Tibial nerve (tissue), 4 donors: ENCODE data around the gene PDZRN3. TPM values are rescaled to one million over a fixed set of nuclear protein-coding genes. Genes with fewer than 3 reads are reported as not detected.
"Not testable (repeated sequence)": the region's sequence is repeated elsewhere in the genome, so short reads cannot be mapped to it uniquely, and the experiment has no call there.

ENCODE experiments used
- DNase-seq, 2 donors: peaks; one replicate each; pipeline ENCODE4 v3.0.0-alpha.2; 2019; ENCODE audit warnings: low spot score in 2 of 2
- H3K27ac ChIP-seq, 4 donors: fragments of 200-600 bp; sonication (generic) in 3 of 4; one replicate each; pipeline ENCODE4 v1.5.1; 2017 to 2019; ENCODE audit warnings: mild to moderate bottlenecking in 1 of 4
- H3K27me3 ChIP-seq, 2 donors: fragments of 200-600 bp; sonication (generic) in 1 of 2; one replicate each; pipeline versions ENCODE4 v1.5.1 to v1.6.0; 2017 to 2019
- H3K36me3 ChIP-seq, 3 donors: fragments of 200-600 bp; sonication (generic); one replicate each; pipeline ENCODE4 v1.5.1; 2018 to 2019
- H3K4me1 ChIP-seq, 4 donors: fragments of 200-600 bp; sonication (generic) in 3 of 4; one replicate each; pipeline ENCODE4 v1.5.1; 2017 to 2019
- H3K4me3 ChIP-seq, 4 donors: fragments of 200-600 bp; sonication (generic) in 3 of 4; one replicate each; pipeline ENCODE4 v1.5.1; 2017 to 2019; ENCODE audit warnings: mild to moderate bottlenecking in 1 of 4, moderate library complexity in 1 of 4
- H3K9me3 ChIP-seq, 4 donors: fragments of 200-600 bp; sonication (generic) in 3 of 4; one replicate each; pipeline ENCODE4 v1.5.1; 2017 to 2019
- CTCF ChIP-seq, 5 experiments: fragments of 200-600 bp in 3 of 5; fragments of 450-650 bp in 2 of 5; sonication (generic) in 3 of 5; IDR thresholded peaks; one replicate each; pipeline ENCODE4 v1.5.1; 2016 to 2019; ENCODE audit warnings: antibody characterized with exemption in 5 of 5, mild to moderate bottlenecking in 3 of 5, moderate library complexity in 2 of 5
- EP300 ChIP-seq, 2 donors: sonication (generic); formaldehyde crosslinking; IDR thresholded peaks; one replicate each; pipeline ENCODE4 v1.6.1; 2017; ENCODE audit warnings: antibody characterized with exemption in 2 of 2, mild to moderate bottlenecking in 1 of 2
- POLR2A ChIP-seq, 2 donors: fragments of 450-650 bp; IDR thresholded peaks; one replicate each; pipeline ENCODE4 v1.6.1; 2017; ENCODE audit warnings: antibody characterized with exemption in 2 of 2, mild to moderate bottlenecking in 2 of 2, moderate library complexity in 2 of 2
- WGBS, 2 donors: methylation state at CpG; one replicate each; pipeline ENCODE4 v1.1.5; 2018; 5-methylcytosine and 5-hydroxymethylcytosine counted together
- total RNA-seq, 4 donors: library from RNA; depleted of rRNA; stranded (reverse); fragments of >200 nt; gene quantifications; one replicate each; pipeline ENCODE4 v1.1.0, GENCODE V29; 2016

The PDZRN3 gene
- total RNA-seq, 4 donors from 2014 or later, result 48.3 to 87.2 (median 64.3) TPM

GRCh38 chr3:73572368-73572767 is 52.4 kb downstream of the PDZRN3 start:
- H3K4me1 ChIP-seq, result peaks cover 0 to 5% (median 0%) of the 10 kb centered on the region in 4 donors
- H3K27me3 ChIP-seq, result no peaks in the 10 kb centered on the region
- WGBS, 2 donors, result 84 to 90% methylated on average over 3 of the region's 3 CpGs
- no peaks in the 10 kb centered on the region for H3K36me3 ChIP-seq
- H3K27ac ChIP-seq, result no peak overlapping the region
- no peak for TF ChIP-seq EP300 (IDR thresholded peaks at IDR 0.05)
- TF ChIP-seq POLR2A (IDR thresholded peaks at IDR 0.05), result no peak
- no peak for TF ChIP-seq CTCF (IDR thresholded peaks at IDR 0.05)
- DNase-seq, result no peak
- H3K9me3 ChIP-seq, result no peaks in the 10 kb centered on the region
- H3K4me3 ChIP-seq, result no peak overlapping the region

- DNase-seq, result no peak
- H3K27me3 ChIP-seq, result no peaks in the 10 kb centered on the region
- TF ChIP-seq EP300 (IDR thresholded peaks at IDR 0.05) (no peak), POLR2A (IDR thresholded peaks at IDR 0.05) (no peak), CTCF (IDR thresholded peaks at IDR 0.05) (no peak)
- no peak overlapping the region for H3K4me3 ChIP-seq
- no peaks in the 10 kb centered on the region for H3K4me1 ChIP-seq
- H3K36me3 ChIP-seq, result no peaks in the 10 kb centered on the region
- no peaks in the 10 kb centered on the region for H3K9me3 ChIP-seq
- no peak overlapping the region for H3K27ac ChIP-seq
- 62 to 67% methylated on average over 10 of the region's 10 CpGs for WGBS, 2 donors
Measured at GRCh38 chr3:73571238-73571794, 53.4 kb downstream of the PDZRN3 start.

DNA sequence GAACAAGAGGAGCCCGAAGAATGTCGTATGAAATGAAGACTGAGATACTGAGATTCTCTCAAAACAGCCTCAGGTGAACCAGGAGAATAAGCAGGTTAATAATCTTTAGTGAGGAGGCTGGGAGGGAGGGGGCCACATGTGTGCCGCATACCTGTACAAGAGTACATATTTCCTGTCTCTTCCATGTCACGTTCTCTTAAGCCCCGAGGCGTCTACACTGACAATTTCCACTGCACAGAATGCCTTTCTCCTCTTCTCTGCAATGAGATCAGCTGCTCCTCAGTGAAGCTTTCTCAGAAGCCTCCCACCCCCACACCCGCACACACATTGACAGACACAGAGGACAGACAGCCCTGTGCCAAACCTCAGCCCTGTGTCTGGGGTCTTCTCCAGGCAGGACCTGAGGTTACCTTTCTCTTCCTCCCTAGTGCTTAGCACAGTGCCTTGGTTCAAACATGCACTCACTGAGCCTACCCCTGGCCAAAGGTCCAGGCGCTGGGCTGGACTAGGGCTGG is 55.4 kb downstream of the PDZRN3 start:
- DNase-seq, result no peak
- WGBS, 2 donors, result 81 to 87% methylated on average over 8 of the region's 8 CpGs
- no peak overlapping the region for H3K27ac ChIP-seq
- no peaks in the 10 kb centered on the region for H3K4me1 ChIP-seq
- H3K27me3 ChIP-seq, result no peaks in the 10 kb centered on the region
- TF ChIP-seq EP300 (IDR thresholded peaks at IDR 0.05) (no peak), CTCF (IDR thresholded peaks at IDR 0.05) (no peak), POLR2A (IDR thresholded peaks at IDR 0.05) (no peak)
- H3K9me3 ChIP-seq, result no peaks in the 10 kb centered on the region
- H3K36me3 ChIP-seq, result no peaks in the 10 kb centered on the region
- no peak overlapping the region for H3K4me3 ChIP-seq

GRCh38 chr3:73568371-73568862 is 56.3 kb downstream of the PDZRN3 start:
- DNase-seq, result no peak
- H3K27me3 ChIP-seq, result no peaks in the 10 kb centered on the region
- H3K4me3 ChIP-seq, result no peak overlapping the region
- WGBS, 2 donors, result 92 to 94% methylated on average over 5 of the region's 5 CpGs
- no peak for TF ChIP-seq CTCF (IDR thresholded peaks at IDR 0.05)
- no peak overlapping the region for H3K27ac ChIP-seq
- H3K4me1 ChIP-seq, result no peaks in the 10 kb centered on the region
- H3K36me3 ChIP-seq, result no peaks in the 10 kb centered on the region
- no peaks in the 10 kb centered on the region for H3K9me3 ChIP-seq

DNA sequence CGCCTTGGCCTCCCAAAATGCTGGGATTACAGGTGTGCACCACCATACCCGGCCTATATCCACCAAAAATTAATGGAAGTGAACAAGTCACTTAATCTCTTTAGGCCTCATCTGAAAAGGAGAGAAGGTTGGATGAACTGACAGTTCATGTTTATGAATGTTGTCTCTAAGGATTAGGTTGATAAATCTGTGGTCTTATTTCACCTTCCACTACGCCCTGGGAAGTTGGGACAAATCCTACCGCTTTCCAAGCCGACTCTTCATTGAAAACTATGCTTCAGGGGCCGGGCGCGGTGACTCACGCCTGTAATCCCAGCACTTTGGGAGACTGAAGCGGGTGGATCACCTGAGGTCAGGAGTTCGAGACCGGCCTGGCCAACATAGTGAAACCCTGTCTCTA is 59.4 kb downstream of the PDZRN3 start:
- not testable (repeated sequence) for H3K27me3 ChIP-seq, H3K36me3 ChIP-seq, H3K27ac ChIP-seq, H3K4me3 ChIP-seq, H3K4me1 ChIP-seq, H3K9me3 ChIP-seq, DNase-seq
- 96 to 98% methylated on average over 12 of the region's 12 CpGs for WGBS, 2 donors
